HG03575 (cell line): ENCODE results near the gene SLC25A26.

Experiments used
- ATAC-seq: cut with Tn5 transposase; IDR thresholded peaks from one replicate; pipeline ENCODE4 v1.9.1; 2021; ENCODE audit not compliant: unreplicated experiment, insufficient number of reproducible peaks, low FRiP score; ENCODE audit errors: extremely low read depth

The SLC25A26 gene

GRCh38 chr3:66354001-66354400 lies 133.2 kb downstream of the SLC25A26 start:
- ATAC-seq, result no peak

GRCh38 chr3:66355394-66355793 lies 134.6 kb downstream of the SLC25A26 start:
- ATAC-seq, result no peak

- no peak for ATAC-seq
Measured at GRCh38 chr3:66355997-66356396, 135.2 kb downstream of the SLC25A26 start.

- no peak for ATAC-seq
Measured at GRCh38 chr3:66361356-66361755, 140.6 kb downstream of the SLC25A26 start.

- no peak for ATAC-seq
Measured at GRCh38 chr3:66362541-66362941, 141.7 kb downstream of the SLC25A26 start.

GRCh38 chr3:66363148-66363547 lies 142.3 kb downstream of the SLC25A26 start:
- no peak for ATAC-seq

- no peak for ATAC-seq
Measured at GRCh38 chr3:66365080-66365479, 144.3 kb downstream of the SLC25A26 start.

GRCh38 chr3:66366747-66367146 lies 145.9 kb downstream of the SLC25A26 start:
- ATAC-seq, result no peak

- no peak for ATAC-seq
Measured at GRCh38 chr3:66367979-66368378, 147.2 kb downstream of the SLC25A26 start.

GRCh38 chr3:66370179-66370578 lies 149.4 kb downstream of the SLC25A26 start:
- ATAC-seq, result no peak

- no peak for ATAC-seq
Measured at GRCh38 chr3:66371432-66371831, 150.6 kb downstream of the SLC25A26 start.

GRCh38 chr3:66372681-66373350 lies 152.0 kb downstream of the SLC25A26 start:
- ATAC-seq, result no peak

- ATAC-seq, result no peak
Measured at GRCh38 chr3:66376568-66376967, 155.8 kb downstream of the SLC25A26 start.

- ATAC-seq, result no peak
Measured at GRCh38 chr3:66377800-66378199, 157.0 kb downstream of the SLC25A26 start.

GRCh38 chr3:66378256-66378655 lies 157.5 kb downstream of the SLC25A26 start:
- no peak for ATAC-seq

- ATAC-seq, result no peak
Measured at GRCh38 chr3:66379565-66379964, 158.8 kb downstream of the SLC25A26 start.

GRCh38 chr3:66380200-66380932 lies 159.6 kb downstream of the SLC25A26 start:
- ATAC-seq, result no peak

GRCh38 chr3:66381626-66382025 lies 160.8 kb downstream of the SLC25A26 start:
- no peak for ATAC-seq

GRCh38 chr3:66382142-66382541 lies 161.3 kb downstream of the SLC25A26 start:
- ATAC-seq, result no peak

GRCh38 chr3:66383023-66383422 lies 162.2 kb downstream of the SLC25A26 start:
- ATAC-seq, result no peak
